AG20443 (cell line): ENCODE results near the gene PGS1.
A peak's percentile ranks its signal among the peaks of the same experiment; 100 is the strongest.

Experiments
- DNase-seq: peaks from one replicate; pipeline ENCODE4 v3.0.0; 2012; ENCODE audit warnings: low spot score, mixed read lengths

The PGS1 gene

GRCh38 chr17:78347453-78347852, 31.0 kb upstream of the PGS1 start:
- DNase-seq, result no peak

- no peak for DNase-seq
These were observed 30.2 kb upstream of the PGS1 start for GRCh38 chr17:78348055-78348770.

GRCh38 chr17:78349891-78350642, 28.4 kb upstream of the PGS1 start:
- no peak for DNase-seq

GRCh38 chr17:78351449-78352006, 26.9 kb upstream of the PGS1 start:
- peak; percentile 83 for DNase-seq

- DNase-seq, result no peak
These were observed 24.6 kb upstream of the PGS1 start for GRCh38 chr17:78353834-78354233.

GRCh38 chr17:78355045-78355641, 23.3 kb upstream of the PGS1 start:
- no peak for DNase-seq

GRCh38 chr17:78355701-78356100, 22.7 kb upstream of the PGS1 start:
- no peak for DNase-seq

GRCh38 chr17:78356101-78356713, 22.2 kb upstream of the PGS1 start:
- DNase-seq, result peak; percentile 35

GRCh38 chr17:78357177-78357586, 21.3 kb upstream of the PGS1 start:
- peak; percentile 62 for DNase-seq

- no peak for DNase-seq
These were observed 20.5 kb upstream of the PGS1 start for GRCh38 chr17:78357672-78358537.

GRCh38 chr17:78358538-78359320, 19.7 kb upstream of the PGS1 start:
- no peak for DNase-seq

- DNase-seq, result peak; percentile 57
These were observed 19.0 kb upstream of the PGS1 start for GRCh38 chr17:78359321-78359996.

- peak; percentile 96 for DNase-seq
These were observed 18.5 kb upstream of the PGS1 start, which contains the start of gene SOCS3 for GRCh38 chr17:78359997-78360370. SOCS3 (minus strand) TSS chr17:78360077; CDS start chr17:78359095, 982 bp downstream.

- peak; percentile 93 for DNase-seq
These were observed 17.9 kb upstream of the PGS1 start for GRCh38 chr17:78360371-78361224.

- DNase-seq, result no peak
These were observed 17.2 kb upstream of the PGS1 start for GRCh38 chr17:78361225-78361701.

GRCh38 chr17:78362232-78362631, 16.2 kb upstream of the PGS1 start:
- no peak for DNase-seq

- no peak for DNase-seq
These were observed 15.8 kb upstream of the PGS1 start for GRCh38 chr17:78362671-78363070.

- no peak for DNase-seq
These were observed 13.8 kb upstream of the PGS1 start for GRCh38 chr17:78364436-78365281.
